NB4 (cell line): ENCODE results near the gene UBE4B.
"Not testable (repeated sequence)": the region's sequence is repeated elsewhere in the genome, so short reads cannot be mapped to it uniquely, and the experiment has no call there.

Experiments
- DNase-seq: peaks from one replicate; pipeline ENCODE4 v3.0.0; 2010; ENCODE audit warnings: low read depth
- H3K4me3 ChIP-seq: one replicate; pipeline ENCODE4 v1.5.1; 2011; ENCODE audit warnings: mild to moderate bottlenecking, low read depth, low read length, moderate library complexity
- MYC ChIP-seq: IDR thresholded peaks from 2 replicates; pipeline ENCODE4 v1.6.1; 2011; ENCODE audit warnings: low read depth, low read length
- POLR2A ChIP-seq: IDR thresholded peaks from 2 replicates; pipeline ENCODE4 v1.6.1; 2011; ENCODE audit warnings: mild to moderate bottlenecking; ENCODE audit not compliant: insufficient read length; ENCODE audit errors: extremely low read depth
- TF ChIP-seq, protein P1 (sequence below): IDR thresholded peaks from one replicate; pipeline ENCODE4 v1.5.1; 2012; ENCODE audit warnings: low read depth, low read length
- TF ChIP-seq, protein P2 (sequence below): IDR thresholded peaks from 2 replicates; pipeline ENCODE4 v1.6.1; 2011; ENCODE audit warnings: low read depth, low read length

The UBE4B gene

DNA sequence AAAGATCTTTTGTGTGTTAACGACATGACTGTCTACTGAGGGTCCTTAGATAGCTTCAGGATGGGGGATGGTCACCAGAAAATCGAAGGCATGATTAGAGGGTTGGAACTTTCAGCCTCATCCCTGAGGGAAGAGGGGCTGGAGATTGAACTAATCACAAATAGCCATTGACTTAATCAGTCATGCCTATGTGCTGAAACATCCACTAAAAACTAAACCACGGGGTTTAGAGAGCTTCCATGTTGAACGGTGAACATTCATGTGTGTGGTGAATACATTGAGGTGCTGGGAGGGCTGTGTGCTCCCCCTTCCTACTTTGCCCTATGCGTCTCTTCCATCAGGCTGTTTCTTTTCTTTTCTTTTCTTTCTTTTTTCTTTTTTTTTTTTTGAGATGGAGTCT is 18.7 kb upstream of the UBE4B start:
- DNase-seq: no peak
- no peak overlapping the region for H3K4me3 ChIP-seq
- TF ChIP-seq MYC (no peak), POLR2A (no peak)
- TF ChIP-seq, protein P1, sequence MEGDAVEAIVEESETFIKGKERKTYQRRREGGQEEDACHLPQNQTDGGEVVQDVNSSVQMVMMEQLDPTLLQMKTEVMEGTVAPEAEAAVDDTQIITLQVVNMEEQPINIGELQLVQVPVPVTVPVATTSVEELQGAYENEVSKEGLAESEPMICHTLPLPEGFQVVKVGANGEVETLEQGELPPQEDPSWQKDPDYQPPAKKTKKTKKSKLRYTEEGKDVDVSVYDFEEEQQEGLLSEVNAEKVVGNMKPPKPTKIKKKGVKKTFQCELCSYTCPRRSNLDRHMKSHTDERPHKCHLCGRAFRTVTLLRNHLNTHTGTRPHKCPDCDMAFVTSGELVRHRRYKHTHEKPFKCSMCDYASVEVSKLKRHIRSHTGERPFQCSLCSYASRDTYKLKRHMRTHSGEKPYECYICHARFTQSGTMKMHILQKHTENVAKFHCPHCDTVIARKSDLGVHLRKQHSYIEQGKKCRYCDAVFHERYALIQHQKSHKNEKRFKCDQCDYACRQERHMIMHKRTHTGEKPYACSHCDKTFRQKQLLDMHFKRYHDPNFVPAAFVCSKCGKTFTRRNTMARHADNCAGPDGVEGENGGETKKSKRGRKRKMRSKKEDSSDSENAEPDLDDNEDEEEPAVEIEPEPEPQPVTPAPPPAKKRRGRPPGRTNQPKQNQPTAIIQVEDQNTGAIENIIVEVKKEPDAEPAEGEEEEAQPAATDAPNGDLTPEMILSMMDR: no peak
- TF ChIP-seq, protein P2, sequence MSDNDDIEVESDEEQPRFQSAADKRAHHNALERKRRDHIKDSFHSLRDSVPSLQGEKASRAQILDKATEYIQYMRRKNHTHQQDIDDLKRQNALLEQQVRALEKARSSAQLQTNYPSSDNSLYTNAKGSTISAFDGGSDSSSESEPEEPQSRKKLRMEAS: no peak

DNA sequence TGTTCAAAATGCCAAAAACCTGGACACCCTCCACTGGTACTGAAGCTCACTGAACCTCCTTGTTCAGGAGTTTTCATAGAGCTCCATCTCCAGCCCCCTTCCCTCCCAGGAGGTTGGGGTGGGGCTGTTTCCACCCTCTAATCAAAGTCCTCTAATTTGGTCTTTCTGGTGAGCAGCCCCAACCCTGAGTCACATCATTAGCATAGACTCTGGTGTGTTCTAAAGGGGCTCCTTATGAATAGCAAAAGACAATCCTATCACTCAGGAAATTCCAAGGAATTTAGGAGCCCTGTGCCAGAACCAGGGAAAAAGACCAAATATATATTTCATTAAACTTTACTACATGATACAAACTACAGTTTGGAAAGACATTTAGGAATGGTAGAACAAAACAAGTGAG is 13.2 kb upstream of the UBE4B start:
- no peak overlapping the region for H3K4me3 ChIP-seq
- TF ChIP-seq, protein P2: no peak
- TF ChIP-seq POLR2A (no peak), MYC (no peak)
- TF ChIP-seq, protein P1: no peak
- no peak for DNase-seq

DNA sequence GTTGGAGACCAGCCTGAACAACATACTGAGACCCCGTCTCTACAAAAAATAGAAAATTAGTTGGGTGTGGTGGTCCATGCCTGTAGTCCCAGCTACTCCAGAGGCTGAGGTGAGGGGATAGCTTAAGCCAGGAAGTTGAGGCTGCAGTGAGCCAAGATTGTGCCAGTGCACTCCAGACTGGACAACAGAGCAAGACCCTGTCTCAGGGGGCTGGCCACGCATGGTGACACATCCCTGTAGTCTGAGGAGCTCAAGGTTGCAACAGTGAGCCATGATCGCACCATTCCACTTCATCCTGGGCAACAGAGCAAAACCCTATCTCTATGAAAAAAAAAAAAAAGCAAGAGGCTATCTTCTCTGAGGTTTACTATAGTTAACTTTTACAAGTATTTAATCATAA is 12.7 kb upstream of the UBE4B start:
- no peak overlapping the region for H3K4me3 ChIP-seq
- DNase-seq: no peak
- TF ChIP-seq, protein P2: no peak
- no peak for TF ChIP-seq MYC
- TF ChIP-seq, protein P1: no peak
- TF ChIP-seq POLR2A: no peak

DNA sequence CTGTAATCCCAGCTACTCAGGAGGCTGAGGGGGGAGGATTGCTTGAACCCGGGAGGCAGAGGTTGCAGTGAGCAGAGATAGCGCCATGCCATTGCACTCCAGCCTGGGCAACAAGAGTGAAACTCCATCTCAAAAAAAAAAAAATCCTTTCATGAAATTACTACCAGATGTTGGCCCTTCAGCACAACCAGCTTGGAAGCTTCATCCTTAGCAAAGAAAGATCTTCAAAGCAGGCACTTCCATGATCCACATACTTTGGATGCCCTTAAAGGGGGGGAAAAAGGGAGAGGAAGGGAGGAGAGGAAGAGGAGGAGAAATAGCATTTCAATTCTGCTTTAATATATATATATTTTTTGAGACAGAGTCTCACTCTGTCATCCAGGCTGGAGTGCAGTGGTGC is 12.1 kb upstream of the UBE4B start:
- H3K4me3 ChIP-seq, DNase-seq: not testable (repeated sequence)

DNA sequence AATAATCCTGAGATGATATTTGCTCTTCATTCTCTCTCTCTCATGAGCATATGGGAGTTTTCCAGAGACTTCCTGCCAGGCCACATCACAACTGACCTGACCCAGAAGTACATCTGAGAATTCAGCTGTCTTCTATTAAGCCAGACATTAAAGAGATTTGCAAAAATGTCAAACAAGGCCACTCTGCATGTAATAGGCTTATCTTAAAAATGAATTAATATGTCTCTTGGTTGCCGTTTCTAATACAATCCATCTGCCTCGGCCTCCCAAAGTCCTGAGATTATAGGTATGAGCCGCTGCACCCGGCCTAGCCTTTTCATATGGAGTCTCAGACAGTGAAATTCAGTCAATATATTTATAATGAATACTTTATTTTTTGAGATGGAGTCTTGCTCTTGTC is 10.8 kb upstream of the UBE4B start:
- DNase-seq, H3K4me3 ChIP-seq: not testable (repeated sequence)

DNA sequence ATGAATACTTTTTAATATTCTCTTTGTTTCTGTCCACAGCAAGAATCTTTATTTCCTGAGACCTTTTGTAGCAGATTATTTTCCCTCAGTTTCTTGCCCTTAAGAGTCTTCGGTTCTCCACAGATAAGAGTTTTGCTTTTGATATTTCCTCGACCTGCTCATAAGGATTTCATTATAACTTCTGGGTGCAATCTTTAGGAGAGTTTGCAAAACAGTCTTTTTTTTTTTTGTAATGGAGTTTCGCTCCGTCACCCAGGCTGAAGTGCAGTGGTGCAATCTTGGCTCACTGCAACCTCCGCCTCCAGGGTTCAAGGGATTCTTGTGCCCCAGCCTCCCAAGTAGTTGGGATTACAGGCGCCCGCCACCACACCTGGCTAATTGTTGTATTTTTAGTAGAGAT is 10.1 kb upstream of the UBE4B start:
- TF ChIP-seq, protein P2: no peak
- H3K4me3 ChIP-seq: no peak overlapping the region
- no peak for DNase-seq

DNA sequence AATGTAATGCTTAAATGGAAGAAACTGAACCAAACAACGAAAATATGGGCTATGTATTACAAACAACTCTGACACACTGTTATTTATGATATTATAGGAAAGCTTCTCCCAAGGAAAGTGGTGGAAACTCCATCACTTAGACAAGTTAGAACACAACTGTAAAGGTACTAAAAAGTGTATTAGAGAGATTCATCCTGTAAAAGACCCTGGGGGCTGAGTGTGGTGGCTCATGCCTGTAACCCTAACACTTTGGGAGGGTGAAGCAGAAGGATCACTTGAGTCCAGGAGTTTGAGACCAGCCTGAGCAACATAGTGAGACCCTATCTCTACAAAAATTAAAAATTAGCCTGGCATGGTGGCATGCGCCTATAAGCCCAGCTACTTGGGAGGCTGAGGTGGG is 7.4 kb upstream of the UBE4B start:
- no peak for DNase-seq
- TF ChIP-seq, protein P2: no peak
- TF ChIP-seq MYC (no peak), POLR2A (no peak)
- TF ChIP-seq, protein P1: no peak
- H3K4me3 ChIP-seq: no peak overlapping the region
